H9 (cell line): Measurements from ENCODE around the gene NTNG2. TPM values are rescaled to one million over a fixed set of nuclear protein-coding genes. Genes with fewer than 3 reads are reported as not detected.

ENCODE experiments used
- DNase-seq: peaks from one replicate; pipeline ENCODE4 v3.0.0-alpha.2; 2017
- H2AFZ ChIP-seq: one replicate; pipeline ENCODE4 v1.6.1; 2013; ENCODE audit warnings: mild to moderate bottlenecking, low read length, control low read depth, moderate library complexity
- H2AK5ac ChIP-seq: 2 replicates; pipeline ENCODE4 v1.6.1; 2013; ENCODE audit warnings: low read length, control low read depth, mixed read lengths; ENCODE audit not compliant: insufficient read length
- H2BK120ac ChIP-seq: one replicate; pipeline ENCODE4 v1.6.1; 2013; ENCODE audit warnings: low read depth, mild to moderate bottlenecking, low read length, control low read depth, inconsistent platforms; ENCODE audit not compliant: poor library complexity, severe bottlenecking
- H2BK12ac ChIP-seq: 2 replicates; pipeline ENCODE4 v1.6.1; 2013; ENCODE audit warnings: low read length, control low read depth, mixed read lengths, low read depth; ENCODE audit not compliant: insufficient read length
- H2BK15ac ChIP-seq: 2 replicates; pipeline ENCODE4 v1.6.1; 2013; ENCODE audit warnings: low read depth, low read length, control low read depth
- H2BK20ac ChIP-seq: one replicate; pipeline ENCODE4 v1.6.1; 2013; ENCODE audit warnings: low read depth, mild to moderate bottlenecking, low read length, control low read depth, inconsistent platforms; ENCODE audit not compliant: poor library complexity, severe bottlenecking
- H2BK5ac ChIP-seq: 2 replicates; pipeline ENCODE4 v1.6.1; 2013; ENCODE audit warnings: low read length, control low read depth, mixed read lengths; ENCODE audit not compliant: insufficient read length
- H3K14ac ChIP-seq: 2 replicates; pipeline ENCODE4 v1.6.1; 2013; ENCODE audit warnings: low read length, control low read depth; ENCODE audit not compliant: insufficient read depth
- H3K18ac ChIP-seq: 2 replicates; pipeline ENCODE4 v1.6.1; 2013; ENCODE audit warnings: low read depth, mild to moderate bottlenecking, mixed read lengths, low read length, control low read depth; ENCODE audit not compliant: insufficient read length
- H3K23ac ChIP-seq: 2 replicates; pipeline ENCODE4 v1.6.1; 2013; ENCODE audit warnings: low read length, control low read depth, mixed read lengths, low read depth; ENCODE audit not compliant: insufficient read length
- H3K23me2 ChIP-seq: 2 replicates; pipeline ENCODE4 v1.6.1; 2013; ENCODE audit warnings: low read depth, mild to moderate bottlenecking, mixed read lengths, low read length, control low read depth; ENCODE audit not compliant: insufficient read length, poor library complexity, severe bottlenecking
- H3K27ac ChIP-seq: 2 replicates; pipeline ENCODE4 v1.5.1; 2013; ENCODE audit warnings: low read length, control low read depth, mixed read lengths, low read depth; ENCODE audit not compliant: insufficient read length
- H3K27me3 ChIP-seq: 2 replicates; pipeline ENCODE4 v1.6.1; 2013; ENCODE audit warnings: low read length, control low read depth, inconsistent platforms; ENCODE audit not compliant: insufficient read depth
- H3K4ac ChIP-seq: 2 replicates; pipeline ENCODE4 v1.6.1; 2013; ENCODE audit warnings: low read depth, mild to moderate bottlenecking, control low read depth, inconsistent platforms, low read length, moderate library complexity
- H3K4me1 ChIP-seq: 2 replicates; pipeline ENCODE4 v1.6.1; 2013; ENCODE audit warnings: low read length, control low read depth, inconsistent platforms; ENCODE audit not compliant: insufficient read depth
- H3K4me2 ChIP-seq: 2 replicates; pipeline ENCODE4 v1.6.1; 2013; ENCODE audit warnings: low read length, control low read depth, mixed read lengths; ENCODE audit not compliant: insufficient read length, insufficient read depth
- H3K56ac ChIP-seq: 2 replicates; pipeline ENCODE4 v1.6.1; 2013; ENCODE audit warnings: low read depth, mild to moderate bottlenecking, mixed read lengths, low read length, control low read depth; ENCODE audit not compliant: insufficient read length
- H3K79me1 ChIP-seq: 2 replicates; pipeline ENCODE4 v1.6.1; 2013; ENCODE audit warnings: low read depth, mild to moderate bottlenecking, moderate library complexity, low read length, control low read depth, inconsistent platforms; ENCODE audit not compliant: insufficient read depth, poor library complexity, severe bottlenecking
- H3K79me2 ChIP-seq: 2 replicates; pipeline ENCODE4 v1.6.1; 2013; ENCODE audit warnings: low read length, control low read depth, inconsistent platforms; ENCODE audit not compliant: insufficient read depth
- H3K9ac ChIP-seq: 2 replicates; pipeline ENCODE4 v1.6.1; 2013; ENCODE audit warnings: low read length, control low read depth, mixed read lengths; ENCODE audit not compliant: insufficient read length; ENCODE audit errors: extremely low read depth
- H3K9me3 ChIP-seq: one replicate; pipeline ENCODE4 v1.6.1; 2013; ENCODE audit warnings: low read depth, low read length, inconsistent platforms; ENCODE audit not compliant: control insufficient read depth
- H3T11ph ChIP-seq: one replicate; pipeline ENCODE4 v1.6.1; 2013; ENCODE audit warnings: mild to moderate bottlenecking, low read length, control low read depth, inconsistent platforms
- H4K20me1 ChIP-seq: one replicate; pipeline ENCODE4 v1.6.1; 2013; ENCODE audit not compliant: control insufficient read depth, insufficient read length, insufficient read depth
- H4K5ac ChIP-seq: 2 replicates; pipeline ENCODE4 v1.6.1; 2013; ENCODE audit warnings: low read depth, mild to moderate bottlenecking, mixed read lengths, low read length, control low read depth; ENCODE audit not compliant: insufficient read length
- H4K8ac ChIP-seq: replicated peaks from 2 replicates; pipeline ENCODE4 v1.6.1; 2013; ENCODE audit warnings: low read length, control low read depth, mixed read lengths, low read depth; ENCODE audit not compliant: insufficient read length
- H4K91ac ChIP-seq: 2 replicates; pipeline ENCODE4 v1.6.1; 2013; ENCODE audit warnings: low read depth, mild to moderate bottlenecking, moderate library complexity, mixed read lengths, low read length, control low read depth; ENCODE audit not compliant: insufficient read length
- H3K27ac Mint-ChIP-seq, 3 experiments: 2 replicates in 2 of 3; 3 replicates in 1 of 3; pipeline ENCODE4 v1.8.0; 2020 to 2021; ENCODE audit warnings: mixed read lengths in 3 of 3, mild to moderate bottlenecking in 1 of 3, moderate library complexity in 1 of 3
- H3K27me3 Mint-ChIP-seq: 2 replicates; pipeline ENCODE4 v1.8.0; 2021; ENCODE audit warnings: low read depth, mild to moderate bottlenecking, moderate library complexity, mixed read lengths
- H3K36me3 Mint-ChIP-seq, 3 experiments: 2 replicates in 2 of 3; 3 replicates in 1 of 3; pipeline ENCODE4 v1.8.0; 2020 to 2021; ENCODE audit warnings: low read depth in 3 of 3, mixed read lengths in 3 of 3; ENCODE audit not compliant: insufficient read depth in 1 of 3
- H3K4me1 Mint-ChIP-seq, 2 experiments: 2 replicates each; pipeline ENCODE4 v1.8.0; 2020; ENCODE audit warnings: mixed read lengths in 2 of 2
- H3K4me3 Mint-ChIP-seq, 2 experiments: 2 replicates in 1 of 2; 3 replicates in 1 of 2; pipeline ENCODE4 v1.8.0; 2020 to 2021; ENCODE audit warnings: mild to moderate bottlenecking in 2 of 2, mixed read lengths in 2 of 2, moderate library complexity in 1 of 2
- H3K9me3 Mint-ChIP-seq, 2 experiments: 2 replicates in 1 of 2; 3 replicates in 1 of 2; pipeline ENCODE4 v1.8.0; 2020; ENCODE audit warnings: mild to moderate bottlenecking in 2 of 2, mixed read lengths in 2 of 2, moderate library complexity in 1 of 2
- CTCF ChIP-seq: fragments of 200-600 bp; sonication (generic); conservative IDR thresholded peaks from 3 replicates; pipeline ENCODE4 v1.8.0; 2021; ENCODE audit warnings: antibody characterized with exemption, mild to moderate bottlenecking
- WGBS: extraction: QIAGEN DNeasy Blood & Tissue Kit; methylation state at CpG from one replicate; pipeline ENCODE4 v1.1.7; 2013; ENCODE audit warnings: missing lambda C conversion rate, low lambda C conversion rate, mixed read lengths; ENCODE audit not compliant: insufficient read length; ENCODE audit errors: extremely low coverage; 5-methylcytosine and 5-hydroxymethylcytosine counted together
- total RNA-seq: library from RNA; stranded (reverse); gene quantifications from 2 replicates; pipeline ENCODE4 v1.2.1, GENCODE V29; 2021

NTNG2 gene
- total RNA-seq, 1 experiment from 2014 or later = 0.52 TPM

DNA sequence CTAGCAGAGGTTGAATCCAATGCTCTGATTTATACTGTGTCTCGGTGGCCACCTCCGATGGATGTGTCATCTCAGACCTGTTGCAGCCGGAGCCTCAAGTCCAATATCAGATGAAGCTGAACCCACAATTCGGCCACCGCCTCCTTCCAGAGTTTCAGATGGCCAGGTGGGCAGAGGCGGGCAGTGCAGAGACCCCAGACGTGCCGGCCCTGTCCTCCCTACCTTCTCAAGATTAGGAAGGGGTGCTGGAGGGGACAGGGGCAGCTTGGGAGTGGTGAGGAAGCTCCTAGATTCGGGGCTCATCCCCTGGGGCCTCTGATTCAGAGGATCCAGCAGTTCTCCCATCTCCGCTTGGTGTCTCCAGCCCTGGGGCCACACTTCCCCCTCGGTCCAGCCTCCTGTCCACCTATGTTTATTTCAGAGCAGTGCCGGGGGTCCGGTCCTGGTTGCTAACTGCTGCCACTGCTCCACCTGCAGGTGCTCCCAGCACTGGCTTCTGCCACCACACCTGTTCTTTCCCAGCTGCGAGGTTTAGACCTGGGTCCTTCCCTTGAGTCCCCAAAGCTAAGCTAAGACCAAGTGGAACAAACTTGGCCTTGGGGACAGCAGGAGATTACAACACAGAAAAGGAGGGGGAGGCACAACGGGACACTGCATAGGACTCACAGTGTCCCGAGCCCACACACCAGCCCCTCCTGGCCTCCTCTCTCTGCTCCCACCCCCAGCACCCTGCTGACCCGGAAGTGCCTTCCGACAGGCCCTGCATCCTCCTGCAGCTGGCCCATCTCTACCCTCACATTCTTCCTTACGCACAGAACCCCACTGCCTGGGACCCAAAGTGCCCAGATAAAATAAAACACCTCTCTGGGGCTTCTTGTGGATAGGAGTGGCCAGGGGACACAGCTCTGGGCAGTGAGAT lies 81.6 kb downstream of the NTNG2 start:
- 0 out of 3 replicates have a peak, but pooled peaks have one; percentile 30 for TF ChIP-seq CTCF
- DNase-seq = peak; percentile 48
- peak overlapping the region; percentile 65 for H3K4me2 ChIP-seq

More for the DNA sequence above, 81.6 kb downstream of the NTNG2 start:
- H3T11ph ChIP-seq = no peak overlapping the region
- no peaks in the 10 kb centered on the region; a peak in 1 of 7 replicates for H3K36me3 Mint-ChIP-seq
- peaks cover 49% of the 10 kb centered on the region for H3K27me3 Mint-ChIP-seq
- H2BK20ac ChIP-seq = no peak overlapping the region
- no peak overlapping the region for H3K14ac ChIP-seq
- H3K4me3 Mint-ChIP-seq = peak overlapping the region; percentile 74 to 87; a peak in 3 of 5 replicates
- H3K4me1 Mint-ChIP-seq = peaks cover 10 to 35% of the 10 kb centered on the region in 2 experiments; a peak in 3 of 4 replicates
- H3K56ac ChIP-seq = no peak overlapping the region
- H3K79me1 ChIP-seq = no peaks in the 10 kb centered on the region
- no peak overlapping the region for H3K23ac ChIP-seq
- no CpG with 5 or more reads among the region's 19 CpGs for WGBS
- no peak overlapping the region for H2AK5ac ChIP-seq
- no peaks in the 10 kb centered on the region for H3K79me2 ChIP-seq
- no peaks in the 10 kb centered on the region for H3K9me3 Mint-ChIP-seq
- H3K9ac ChIP-seq = no peak overlapping the region
- H3K27ac Mint-ChIP-seq = no peak overlapping the region
- H3K4ac ChIP-seq = no peak overlapping the region
- no peak overlapping the region for H2BK12ac ChIP-seq
- H3K27me3 ChIP-seq = no peaks in the 10 kb centered on the region; the same call in 1 of the 2 replicates
- H2BK15ac ChIP-seq = no peak overlapping the region
- H4K5ac ChIP-seq = no peak overlapping the region
- no peak overlapping the region for H4K8ac ChIP-seq
- no peaks in the 10 kb centered on the region for H4K20me1 ChIP-seq
- H2BK5ac ChIP-seq = no peak overlapping the region
- no peaks in the 10 kb centered on the region for H3K9me3 ChIP-seq
- no peak overlapping the region for H2AFZ ChIP-seq
- H3K27ac ChIP-seq = no peak overlapping the region
- H2BK120ac ChIP-seq = no peak overlapping the region
- no peaks in the 10 kb centered on the region; the same call in 1 of the 2 replicates for H3K4me1 ChIP-seq
- H4K91ac ChIP-seq = no peak overlapping the region
- peaks cover 18% of the 10 kb centered on the region for H3K23me2 ChIP-seq
- no peak overlapping the region for H3K18ac ChIP-seq
